SK-N-SH (cell line): ENCODE results near the gene COL26A1. TPM values are rescaled to one million over a fixed set of nuclear protein-coding genes. Genes with fewer than 3 reads are reported as not detected.
"Not testable (repeated sequence)": the region's sequence is repeated elsewhere in the genome, so short reads cannot be mapped to it uniquely, and the experiment has no call there.

Source experiments
- CTCF ChIA-PET: fragments of 300-600, 350-600 bp; formaldehyde crosslinking; extraction: SDS; loops from one replicate; lab custom pipeline; 2021; lab: Yijun Ruan, JAX
- POLR2A ChIA-PET: fragments of 350-600 bp; sonication (Branson Sonifier 250); formaldehyde crosslinking; extraction: SDS; loops from one replicate; lab custom pipeline; 2020; ENCODE audit warnings: antibody characterized with exemption, inconsistent platforms; lab: Yijun Ruan, JAX
- DNase-seq: peaks from one replicate; pipeline ENCODE4 v3.0.0; 2012
- H2AFZ ChIP-seq: fragments of 200-600 bp; sonication (generic); 2 replicates; pipeline ENCODE4 v1.8.1; 2016; ENCODE audit warnings: antibody characterized with exemption, mild to moderate bottlenecking, low read depth
- H3F3A ChIP-seq: fragments of 200-600 bp; sonication (generic); replicated peaks from 2 replicates; pipeline ENCODE3; 2016; ENCODE audit warnings: antibody characterized with exemption, mild to moderate bottlenecking; ENCODE audit not compliant: insufficient read depth
- H3K27ac ChIP-seq, 2 experiments: fragments of 200-500 bp in 1 of 2; fragments of 200-600 bp in 1 of 2; sonication (Bioruptor generic) in 1 of 2; sonication (generic), shearing (Covaris generic) in 1 of 2; 2 replicates each; pipeline versions ENCODE4 v1.5.1 to v1.6.1; 2014 to 2016; ENCODE audit warnings: low read depth in 2 of 2, inconsistent platforms in 1 of 2, low read length in 1 of 2, mild to moderate bottlenecking in 1 of 2, mixed read lengths in 1 of 2
- H3K27me3 ChIP-seq: fragments of 200-600 bp; sonication (generic), shearing (Covaris generic); 2 replicates; pipeline ENCODE4 v1.6.1; 2016; ENCODE audit warnings: mixed run types; ENCODE audit not compliant: insufficient read depth
- H3K36me3 ChIP-seq, 2 experiments: fragments of 200-500 bp in 1 of 2; fragments of 200-600 bp in 1 of 2; sonication (Bioruptor generic) in 1 of 2; sonication (generic) in 1 of 2; replicated peaks in 1 of 2; 2 replicates each; pipeline versions ENCODE3 to v1.5.1; 2014 to 2016; ENCODE audit warnings: low read length in 1 of 2, mild to moderate bottlenecking in 1 of 2; ENCODE audit not compliant: insufficient read depth in 2 of 2, control insufficient read depth in 1 of 2
- H3K4me1 ChIP-seq, 2 experiments: fragments of 200-500 bp in 1 of 2; fragments of 200-600 bp in 1 of 2; sonication (Bioruptor generic) in 1 of 2; sonication (generic), shearing (Covaris generic) in 1 of 2; 2 replicates each; pipeline versions ENCODE4 v1.5.1 to v1.6.1; 2014 to 2016; ENCODE audit warnings: low read depth in 1 of 2, low read length in 1 of 2, mixed run types in 1 of 2; ENCODE audit not compliant: insufficient read depth in 2 of 2, control insufficient read depth in 1 of 2
- H3K4me2 ChIP-seq: fragments of 200-600 bp; sonication (generic), shearing (Covaris generic); 2 replicates; pipeline ENCODE4 v1.6.1; 2017; ENCODE audit warnings: mixed run types
- H3K4me3 ChIP-seq, 2 experiments: fragments of 200-500 bp in 1 of 2; fragments of 200-600 bp in 1 of 2; sonication (Bioruptor generic) in 1 of 2; sonication (generic), shearing (Covaris generic) in 1 of 2; 2 replicates each; pipeline versions ENCODE4 v1.5.1 to v1.8.1; 2014 to 2016; ENCODE audit warnings: low read depth in 2 of 2, inconsistent platforms in 1 of 2, low read length in 1 of 2, mild to moderate bottlenecking in 1 of 2, mixed read lengths in 1 of 2, moderate library complexity in 1 of 2
- H3K79me2 ChIP-seq: fragments of 200-600 bp; sonication (generic); 2 replicates; pipeline ENCODE4 v1.8.1; 2017; ENCODE audit warnings: mild to moderate bottlenecking; ENCODE audit not compliant: insufficient read depth
- H3K9ac ChIP-seq: fragments of 200-600 bp; sonication (generic); 2 replicates; pipeline ENCODE4 v1.6.1; 2017; ENCODE audit warnings: mixed run types
- H3K9me2 ChIP-seq: fragments of 200-600 bp; sonication (generic); 2 replicates; pipeline ENCODE4 v1.6.1; 2017; ENCODE audit warnings: mixed run types
- H3K9me3 ChIP-seq: fragments of 200-600 bp; sonication (generic); 2 replicates; pipeline ENCODE4 v1.6.1; 2017; ENCODE audit warnings: mixed run types, mild to moderate bottlenecking, moderate library complexity
- H4K20me1 ChIP-seq: fragments of 200-600 bp; sonication (generic); 2 replicates; pipeline ENCODE4 v1.6.1; 2017; ENCODE audit warnings: mild to moderate bottlenecking, mixed run types; ENCODE audit not compliant: insufficient read depth
- EP300 ChIP-seq, 2 experiments: IDR thresholded peaks; 2 replicates each; pipeline versions ENCODE4 v1.4.0 to v1.6.1; 2012; ENCODE audit warnings: borderline replicate concordance in 1 of 2, low read depth in 1 of 2, low read length in 1 of 2
- EZH2phosphoT487 ChIP-seq: fragments of 200-600 bp; sonication (generic); IDR thresholded peaks from 2 replicates; pipeline ENCODE4 v1.6.1; 2017; ENCODE audit warnings: low read depth, mixed run types, mild to moderate bottlenecking, antibody characterized with exemption, moderate library complexity, borderline replicate concordance
- FOXJ3 ChIP-seq: sonication (generic); formaldehyde crosslinking; IDR thresholded peaks from 2 replicates; pipeline ENCODE4 v1.5.1; 2020; ENCODE audit warnings: mild to moderate bottlenecking, missing genetic modification reagents
- JUND ChIP-seq: IDR thresholded peaks from 2 replicates; pipeline ENCODE4 v1.4.0; 2012
- MEF2A ChIP-seq: IDR thresholded peaks from 2 replicates; pipeline ENCODE4 v1.4.0; 2012; ENCODE audit warnings: low read depth, borderline replicate concordance
- NRF1 ChIP-seq: IDR thresholded peaks from 2 replicates; pipeline ENCODE4 v1.6.1; 2012; ENCODE audit warnings: low read depth, mild to moderate bottlenecking, low read length
- REST ChIP-seq: IDR thresholded peaks from 2 replicates; pipeline ENCODE4 v1.6.1; 2012; ENCODE audit warnings: mild to moderate bottlenecking, low read depth, low read length, moderate library complexity
- RFX5 ChIP-seq: IDR thresholded peaks from 2 replicates; pipeline ENCODE4 v1.6.1; 2012; ENCODE audit warnings: mild to moderate bottlenecking, improper control_type of control experiment, low read length
- TEAD4 ChIP-seq: IDR thresholded peaks from 2 replicates; pipeline ENCODE4 v1.4.0; 2012; ENCODE audit warnings: mild to moderate bottlenecking, borderline replicate concordance; ENCODE audit not compliant: insufficient read depth
- YY1 ChIP-seq: IDR thresholded peaks from 2 replicates; pipeline ENCODE4 v1.4.0; 2012; ENCODE audit warnings: low read depth, mild to moderate bottlenecking
- WGBS: methylation state at CpG from one replicate; pipeline ENCODE4 v1.1.6; 2017; ENCODE audit warnings: low lambda C conversion rate; 5-methylcytosine and 5-hydroxymethylcytosine counted together
- polyA plus RNA-seq, 3 experiments: library from polyadenylated mRNA; depleted of rRNA; stranded (reverse); fragments of >200 nt; gene quantifications; 2 replicates each; pipeline ENCODE4 v1.2.3, GENCODE V29; 2012
- TF ChIP-seq, protein P1 (sequence below): fragments of 200-600 bp; sonication (generic); IDR thresholded peaks from 2 replicates; pipeline ENCODE4 v1.6.1; 2017; ENCODE audit warnings: antibody characterized with exemption, mild to moderate bottlenecking, moderate library complexity
- TF ChIP-seq, protein P2 (sequence below): IDR thresholded peaks from 2 replicates; pipeline ENCODE4 v1.4.0; 2012; ENCODE audit warnings: low read depth, borderline replicate concordance

The COL26A1 gene
- polyA plus RNA-seq, 1 of the 3 experiments (the other 2 are of a cell fraction), result 0.05 TPM

- H3K36me3 ChIP-seq, result peaks cover 0 to 7% of the 10 kb centered on the region in 2 experiments
- H3K27ac ChIP-seq, result no peak overlapping the region
- 28% methylated on average over 5 of the region's 5 CpGs for WGBS
- no peaks in the 10 kb centered on the region for H3K9me2 ChIP-seq
- ChIA-PET POLR2A (interaction anchor here (0.7 kb wide), 1 partner anchor 12 kb away, joined by 3 read pairs; no protein-coding TSS in a partner anchor), CTCF (interaction anchor here (0.8 to 1.1 kb wide), 3 partner anchors 15 to 231 kb away, joined by 3 read pairs; no protein-coding TSS in a partner anchor)
- no peaks in the 10 kb centered on the region for H3K4me1 ChIP-seq
- no peaks in the 10 kb centered on the region for H3K79me2 ChIP-seq
- 0 out of 2 replicates have a peak, but pooled peaks cover 8% of the 10 kb centered on the region for H3K27me3 ChIP-seq
- H3K4me2 ChIP-seq, result no peak overlapping the region
- DNase-seq, result no peak
- H3K9ac ChIP-seq, result no peak overlapping the region
- H2AFZ ChIP-seq, result no peak overlapping the region
- H3F3A ChIP-seq, result no peaks in the 10 kb centered on the region
- H3K4me3 ChIP-seq, result no peak overlapping the region
- H4K20me1 ChIP-seq, result no peaks in the 10 kb centered on the region
- peaks cover 9% of the 10 kb centered on the region for H3K9me3 ChIP-seq
- TF ChIP-seq MEF2A, result no peak
- no peak for TF ChIP-seq NRF1
- TF ChIP-seq, protein P1, sequence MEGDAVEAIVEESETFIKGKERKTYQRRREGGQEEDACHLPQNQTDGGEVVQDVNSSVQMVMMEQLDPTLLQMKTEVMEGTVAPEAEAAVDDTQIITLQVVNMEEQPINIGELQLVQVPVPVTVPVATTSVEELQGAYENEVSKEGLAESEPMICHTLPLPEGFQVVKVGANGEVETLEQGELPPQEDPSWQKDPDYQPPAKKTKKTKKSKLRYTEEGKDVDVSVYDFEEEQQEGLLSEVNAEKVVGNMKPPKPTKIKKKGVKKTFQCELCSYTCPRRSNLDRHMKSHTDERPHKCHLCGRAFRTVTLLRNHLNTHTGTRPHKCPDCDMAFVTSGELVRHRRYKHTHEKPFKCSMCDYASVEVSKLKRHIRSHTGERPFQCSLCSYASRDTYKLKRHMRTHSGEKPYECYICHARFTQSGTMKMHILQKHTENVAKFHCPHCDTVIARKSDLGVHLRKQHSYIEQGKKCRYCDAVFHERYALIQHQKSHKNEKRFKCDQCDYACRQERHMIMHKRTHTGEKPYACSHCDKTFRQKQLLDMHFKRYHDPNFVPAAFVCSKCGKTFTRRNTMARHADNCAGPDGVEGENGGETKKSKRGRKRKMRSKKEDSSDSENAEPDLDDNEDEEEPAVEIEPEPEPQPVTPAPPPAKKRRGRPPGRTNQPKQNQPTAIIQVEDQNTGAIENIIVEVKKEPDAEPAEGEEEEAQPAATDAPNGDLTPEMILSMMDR, result no peak
- no peak for TF ChIP-seq RFX5
- TF ChIP-seq JUND, result no peak
- TF ChIP-seq YY1, result no peak
- TF ChIP-seq, protein P2, sequence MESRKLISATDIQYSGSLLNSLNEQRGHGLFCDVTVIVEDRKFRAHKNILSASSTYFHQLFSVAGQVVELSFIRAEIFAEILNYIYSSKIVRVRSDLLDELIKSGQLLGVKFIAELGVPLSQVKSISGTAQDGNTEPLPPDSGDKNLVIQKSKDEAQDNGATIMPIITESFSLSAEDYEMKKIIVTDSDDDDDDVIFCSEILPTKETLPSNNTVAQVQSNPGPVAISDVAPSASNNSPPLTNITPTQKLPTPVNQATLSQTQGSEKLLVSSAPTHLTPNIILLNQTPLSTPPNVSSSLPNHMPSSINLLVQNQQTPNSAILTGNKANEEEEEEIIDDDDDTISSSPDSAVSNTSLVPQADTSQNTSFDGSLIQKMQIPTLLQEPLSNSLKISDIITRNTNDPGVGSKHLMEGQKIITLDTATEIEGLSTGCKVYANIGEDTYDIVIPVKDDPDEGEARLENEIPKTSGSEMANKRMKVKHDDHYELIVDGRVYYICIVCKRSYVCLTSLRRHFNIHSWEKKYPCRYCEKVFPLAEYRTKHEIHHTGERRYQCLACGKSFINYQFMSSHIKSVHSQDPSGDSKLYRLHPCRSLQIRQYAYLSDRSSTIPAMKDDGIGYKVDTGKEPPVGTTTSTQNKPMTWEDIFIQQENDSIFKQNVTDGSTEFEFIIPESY, result no peak
- TF ChIP-seq, all 33 proteins: peak for 0
Observed at GRCh38 chr7:101474178-101474577, 111.5 kb downstream of the COL26A1 start.

DNA sequence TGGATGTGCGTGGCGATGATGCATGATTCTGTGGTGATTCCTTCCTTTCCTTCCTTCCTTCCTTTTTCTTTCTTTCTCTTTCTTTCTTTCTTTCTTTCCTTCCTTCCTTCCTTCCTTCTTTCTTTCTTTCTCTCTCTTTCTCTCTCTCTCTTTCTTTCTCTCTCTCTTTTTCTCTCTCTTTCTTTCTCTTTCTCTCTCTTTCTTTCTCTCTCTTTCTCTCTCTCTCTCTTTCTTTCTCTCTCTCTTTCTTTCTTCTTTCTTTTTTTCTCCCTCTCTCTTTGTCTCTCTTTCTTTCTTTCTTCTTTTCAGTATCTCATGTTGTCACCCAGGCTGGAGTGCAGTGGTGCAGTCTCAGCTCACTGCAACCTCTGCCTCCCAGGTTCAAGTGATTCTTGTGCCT lies 113.0 kb downstream of the COL26A1 start:
- H3K27ac ChIP-seq, H3K27me3 ChIP-seq, DNase-seq, H3F3A ChIP-seq, H2AFZ ChIP-seq, POLR2A ChIA-PET, H3K36me3 ChIP-seq, H3K79me2 ChIP-seq, H4K20me1 ChIP-seq, H3K9me2 ChIP-seq, H3K4me1 ChIP-seq, CTCF ChIA-PET, H3K4me2 ChIP-seq, H3K4me3 ChIP-seq, H3K9ac ChIP-seq: not testable (repeated sequence)
- H3K9me3 ChIP-seq, result peaks cover 14% of the 10 kb centered on the region
- WGBS, result 86% methylated on average over 2 of the region's 2 CpGs

- Histone ChIP-seq H3F3A (no peaks in the 10 kb centered on the region), H3K4me3 (no peak overlapping the region), H3K79me2 (no peaks in the 10 kb centered on the region), H3K27ac (no peak overlapping the region), H3K9ac (no peak overlapping the region), H3K9me2 (no peaks in the 10 kb centered on the region), H4K20me1 (no peaks in the 10 kb centered on the region), H3K9me3 (peaks cover 14% of the 10 kb centered on the region), H3K36me3 (peaks cover 0 to 7% of the 10 kb centered on the region in 2 experiments), H3K4me1 (no peaks in the 10 kb centered on the region), H2AFZ (no peak overlapping the region), H3K4me2 (no peak overlapping the region), H3K27me3 (no peaks in the 10 kb centered on the region)
- CTCF ChIA-PET, result interaction anchor here (1.0 to 1.9 kb wide), 4 partner anchors 8 to 164 kb away, joined by 3 to 5 read pairs (median 4); no protein-coding TSS in a partner anchor
- no peak for DNase-seq
- WGBS, result 53% methylated on average over 1 of the region's 1 CpG
- POLR2A ChIA-PET, result no interaction called here
- TF ChIP-seq EZH2phosphoT487 (no peak), YY1 (no peak), TEAD4 (no peak), RFX5 (no peak), EP300 (IDR thresholded peaks at IDR 0.05; ENCODE audit: borderline replicate concordance in 1 of 2, low read depth in 1 of 2, low read length in 1 of 2) (no peak), REST (no peak), FOXJ3 (CRISPR knock-in tag) (no peak)
Observed at GRCh38 chr7:101479217-101479616, 116.5 kb downstream of the COL26A1 start.
